A673 (cell line): ENCODE results near the gene MYO1E. TPM values are rescaled to one million over a fixed set of nuclear protein-coding genes. Genes with fewer than 3 reads are reported as not detected.
A peak's percentile ranks its signal among the peaks of the same experiment; 100 is the strongest.

Experiments used
- BruUV-seq: library from RNA; stranded (reverse); fragments of 400-500 nt; replicated peaks from 2 replicates; lab custom pipeline; 2021; lab: Mats Ljungman, UMichigan
- CTCF ChIA-PET: fragments of 300-600 bp; sonication (Branson Sonifier 250); formaldehyde crosslinking; loops from one replicate; lab custom pipeline; 2022; ENCODE audit warnings: antibody characterized with exemption; lab: Charles Lee
- POLR2A ChIA-PET: fragments of 300-600 bp; sonication (Branson Sonifier 250); formaldehyde crosslinking; loops from one replicate; lab custom pipeline; 2022; ENCODE audit warnings: antibody characterized with exemption; ENCODE audit not compliant: low non-redundant PET; lab: Charles Lee
- DNase-seq: peaks from one replicate; pipeline ENCODE4 v3.0.0-alpha.2; 2015; ENCODE audit warnings: low spot score
- H3K27ac ChIP-seq: fragments of 200-600 bp; sonication (generic); 2 replicates; pipeline ENCODE4 v1.5.1; 2016; ENCODE audit warnings: mixed run types, low read depth, mild to moderate bottlenecking, mixed read lengths, antibody characterized with exemption, low read length; ENCODE audit not compliant: poor library complexity, severe bottlenecking
- H3K27me3 ChIP-seq: fragments of 200-600 bp; sonication (generic); replicated peaks from 2 replicates; pipeline ENCODE4 v1.6.1; 2017; ENCODE audit warnings: mixed run types, low read depth, mild to moderate bottlenecking, mixed read lengths, antibody characterized with exemption, low read length; ENCODE audit not compliant: insufficient read depth, poor library complexity
- H3K36me3 ChIP-seq: fragments of 200-600 bp; sonication (generic); 2 replicates; pipeline ENCODE4 v1.6.1; 2016; ENCODE audit warnings: mixed run types, mild to moderate bottlenecking, mixed read lengths, antibody characterized with exemption, low read length; ENCODE audit not compliant: insufficient read depth, poor library complexity, severe bottlenecking
- H3K4me1 ChIP-seq: fragments of 200-600 bp; sonication (generic); 2 replicates; pipeline ENCODE4 v1.6.1; 2017; ENCODE audit warnings: mixed run types, mild to moderate bottlenecking, mixed read lengths, antibody characterized with exemption, low read length; ENCODE audit not compliant: insufficient read depth, poor library complexity, severe bottlenecking
- H3K4me3 ChIP-seq: fragments of 200-600 bp; sonication (generic); 2 replicates; pipeline ENCODE4 v1.5.1; 2016; ENCODE audit warnings: low read depth, mixed run types, mild to moderate bottlenecking, mixed read lengths, low read length; ENCODE audit not compliant: poor library complexity, severe bottlenecking
- H3K9me3 ChIP-seq: fragments of 200-600 bp; sonication (generic); 2 replicates; pipeline ENCODE4 v1.6.1; 2016; ENCODE audit warnings: mixed run types, low read depth, mild to moderate bottlenecking, mixed read lengths, antibody characterized with exemption, low read length; ENCODE audit not compliant: poor library complexity, severe bottlenecking
- EZH2 ChIP-seq: fragments of 200-600 bp; sonication (generic); IDR thresholded peaks from 2 replicates; pipeline ENCODE4 v1.6.1; 2017; ENCODE audit warnings: borderline replicate concordance, low read depth, mild to moderate bottlenecking, mixed read lengths, antibody characterized with exemption, low read length; ENCODE audit not compliant: poor library complexity, severe bottlenecking
- intact Hi-C: fragments of 100-400 bp; cut with micrococcal nuclease; formaldehyde crosslinking; loops from one replicate; pipeline ENCODE4 v1.10.0; 2022; ENCODE audit not compliant: unreplicated experiment
- total RNA-seq: library from RNA; stranded (reverse); gene quantifications from 2 replicates; pipeline ENCODE4 v1.2.3, GENCODE V29; 2021
- TF ChIP-seq, protein P1 (sequence below): fragments of 300-800, 200-600 bp; sonication (generic); conservative IDR thresholded peaks from 2 replicates; pipeline ENCODE4 v1.5.1; 2017; ENCODE audit warnings: low read depth, mild to moderate bottlenecking, antibody characterized with exemption, low read length, moderate library complexity, mixed read lengths

MYO1E gene
- total RNA-seq, 1 experiment from 2014 or later: 7.9 TPM

DNA sequence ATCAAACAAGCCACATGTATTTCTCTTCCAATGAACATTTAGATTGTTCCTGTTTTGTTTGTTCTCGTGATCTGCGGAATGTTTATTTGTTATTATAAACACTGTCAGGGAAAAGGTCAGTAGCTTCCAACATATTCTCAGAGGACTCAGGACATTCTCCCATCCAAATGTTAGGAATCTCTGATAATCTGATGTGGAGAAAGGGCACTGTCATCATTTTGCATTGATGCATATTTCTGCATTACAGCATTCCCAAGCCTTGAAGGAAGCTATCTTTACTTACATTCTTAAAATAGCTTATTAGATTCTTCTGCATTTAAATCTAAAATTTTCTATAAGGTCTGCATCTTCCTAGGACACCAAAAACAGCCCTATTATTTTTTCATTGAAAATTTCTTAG lies 10.3 kb downstream of the MYO1E start:
- CTCF ChIA-PET: no interaction called here
- Histone ChIP-seq H3K27me3 (no peaks in the 10 kb centered on the region), H3K36me3 (no peaks in the 10 kb centered on the region), H3K27ac (no peak overlapping the region), H3K9me3 (no peaks in the 10 kb centered on the region), H3K4me3 (no peak overlapping the region), H3K4me1 (no peaks in the 10 kb centered on the region)
- TF ChIP-seq, protein P1, sequence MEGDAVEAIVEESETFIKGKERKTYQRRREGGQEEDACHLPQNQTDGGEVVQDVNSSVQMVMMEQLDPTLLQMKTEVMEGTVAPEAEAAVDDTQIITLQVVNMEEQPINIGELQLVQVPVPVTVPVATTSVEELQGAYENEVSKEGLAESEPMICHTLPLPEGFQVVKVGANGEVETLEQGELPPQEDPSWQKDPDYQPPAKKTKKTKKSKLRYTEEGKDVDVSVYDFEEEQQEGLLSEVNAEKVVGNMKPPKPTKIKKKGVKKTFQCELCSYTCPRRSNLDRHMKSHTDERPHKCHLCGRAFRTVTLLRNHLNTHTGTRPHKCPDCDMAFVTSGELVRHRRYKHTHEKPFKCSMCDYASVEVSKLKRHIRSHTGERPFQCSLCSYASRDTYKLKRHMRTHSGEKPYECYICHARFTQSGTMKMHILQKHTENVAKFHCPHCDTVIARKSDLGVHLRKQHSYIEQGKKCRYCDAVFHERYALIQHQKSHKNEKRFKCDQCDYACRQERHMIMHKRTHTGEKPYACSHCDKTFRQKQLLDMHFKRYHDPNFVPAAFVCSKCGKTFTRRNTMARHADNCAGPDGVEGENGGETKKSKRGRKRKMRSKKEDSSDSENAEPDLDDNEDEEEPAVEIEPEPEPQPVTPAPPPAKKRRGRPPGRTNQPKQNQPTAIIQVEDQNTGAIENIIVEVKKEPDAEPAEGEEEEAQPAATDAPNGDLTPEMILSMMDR: no peak
- no peak for TF ChIP-seq EZH2
- DNase-seq: no peak
- intact Hi-C loops: no loop called here
- no TSS peak for BruUV-seq
- POLR2A ChIA-PET: no interaction called here

DNA sequence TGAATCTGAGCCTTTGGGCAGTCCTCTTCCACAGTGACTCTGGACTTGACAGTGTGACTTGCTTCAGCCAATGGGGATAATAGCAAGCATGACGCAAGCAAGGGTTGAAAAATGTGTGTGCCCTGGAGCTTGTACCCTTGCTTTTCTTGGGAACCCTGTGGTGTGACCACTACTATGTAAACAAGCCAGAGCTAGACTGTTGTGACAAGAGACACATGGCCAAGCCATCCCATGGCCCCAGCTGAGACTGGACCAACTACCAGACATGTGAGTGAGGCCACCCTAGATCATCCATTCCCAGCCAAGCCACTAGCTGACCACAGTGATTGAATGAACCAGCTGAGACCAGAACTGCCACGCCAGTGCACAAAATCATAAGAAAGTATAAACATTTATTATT lies 11.8 kb downstream of the MYO1E start:
- no peak overlapping the region for H3K27ac ChIP-seq
- intact Hi-C loops: no loop called here
- BruUV-seq: no TSS peak
- POLR2A ChIA-PET: no interaction called here
- no peaks in the 10 kb centered on the region for H3K4me1 ChIP-seq
- H3K4me3 ChIP-seq: no peak overlapping the region
- CTCF ChIA-PET: interaction anchor here (0.6 kb wide), 1 partner anchor 42 kb away, joined by 15 read pairs; no protein-coding TSS in a partner anchor
- TF ChIP-seq, protein P1: no peak
- no peak for TF ChIP-seq EZH2
- H3K27me3 ChIP-seq: no peaks in the 10 kb centered on the region
- H3K9me3 ChIP-seq: no peaks in the 10 kb centered on the region
- DNase-seq: no peak
- no peaks in the 10 kb centered on the region for H3K36me3 ChIP-seq

DNA sequence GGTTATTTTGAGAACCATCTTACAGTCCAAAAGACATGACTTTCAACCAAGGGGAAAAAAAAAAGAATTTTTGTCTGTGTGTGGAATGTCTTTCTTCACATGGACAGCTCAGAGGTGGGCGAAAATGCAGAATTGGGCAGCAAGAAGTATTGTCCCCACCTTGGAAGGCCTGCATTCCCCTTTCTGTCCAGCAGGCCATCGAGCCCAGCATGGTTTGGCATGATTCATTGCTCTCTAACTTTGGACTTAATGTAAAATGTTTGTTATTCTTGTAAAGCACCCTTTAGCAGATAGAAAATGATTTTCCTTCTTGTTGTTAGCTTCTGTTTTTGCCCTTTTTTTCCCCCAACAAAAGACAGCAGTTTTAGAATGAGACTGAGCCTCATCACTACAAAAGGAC lies 12.4 kb downstream of the MYO1E start:
- no peaks in the 10 kb centered on the region for H3K27me3 ChIP-seq
- intact Hi-C loops: no loop called here
- H3K36me3 ChIP-seq: no peaks in the 10 kb centered on the region
- ChIA-PET CTCF (interaction anchor here (0.6 kb wide), 1 partner anchor 41 kb away, joined by 15 read pairs; no protein-coding TSS in a partner anchor), POLR2A (no interaction called here)
- no peak for DNase-seq
- TF ChIP-seq, protein P1: peak; percentile 21; the same call in 1 of the 2 replicates
- no peak for TF ChIP-seq EZH2
- no peak overlapping the region for H3K27ac ChIP-seq
- no TSS peak for BruUV-seq
- no peak overlapping the region for H3K4me3 ChIP-seq
- H3K4me1 ChIP-seq: no peaks in the 10 kb centered on the region
- no peaks in the 10 kb centered on the region for H3K9me3 ChIP-seq
